GM12878 (cell line): ENCODE measurements around the gene NMBR. TPM values are rescaled to one million over a fixed set of nuclear protein-coding genes. Genes with fewer than 3 reads are reported as not detected.

ENCODE experiments used
- ATAC-seq: fragments of 200-7000 bp; cut with Tn5 transposase; 3 replicates; pipeline ENCODE4 v1.9.1; 2020; ENCODE audit warnings: mild to moderate bottlenecking, moderate library complexity
- BruUV-seq: library from RNA; stranded (reverse); fragments of 400-500 nt; replicated peaks from 2 replicates; lab custom pipeline; 2021; lab: Mats Ljungman, UMichigan
- CTCF ChIA-PET: fragments of 300-600 bp; sonication (Branson Sonifier 250); formaldehyde crosslinking; extraction: SDS; loops from one replicate; lab custom pipeline; 2021; ENCODE audit warnings: inconsistent platforms; lab: Yijun Ruan, JAX
- POLR2A ChIA-PET: fragments of 350-600 bp; formaldehyde crosslinking; extraction: SDS; loops from one replicate; lab custom pipeline; 2021; ENCODE audit warnings: inconsistent platforms; lab: Charles Lee
- RAD21 ChIA-PET: fragments of 300-600 bp; sonication (Branson Sonifier 250); formaldehyde crosslinking; loops from one replicate; lab custom pipeline; 2023; ENCODE audit warnings: antibody characterized with exemption; ENCODE audit not compliant: unreplicated experiment; lab: Charles Lee
- SMC1A ChIA-PET: fragments of 300-600 bp; sonication (Branson Sonifier 250); formaldehyde crosslinking; loops from one replicate; lab custom pipeline; 2023; ENCODE audit not compliant: unreplicated experiment, uncharacterized antibody; lab: Charles Lee
- DNase-seq: peaks from one replicate; pipeline ENCODE4 v3.0.0-alpha.2; 2011; ENCODE audit warnings: low read depth, low spot score
- FAIRE-seq: peaks from 3 replicates; lab custom pipeline; 2011; peaks lifted over from hg19 to GRCh38; lab: Jason Lieb, UNC
- H2AFZ ChIP-seq: 2 replicates; pipeline ENCODE4 v1.6.0; 2011; ENCODE audit warnings: low read depth, low read length, control low read depth; ENCODE audit not compliant: control insufficient read depth
- H3K27ac ChIP-seq: 2 replicates; pipeline ENCODE4 v1.5.1; 2011; ENCODE audit warnings: control low read depth; ENCODE audit not compliant: control insufficient read depth, insufficient read depth
- H3K27me3 ChIP-seq, 2 experiments: replicated peaks in 1 of 2; 2 replicates each; pipeline versions ENCODE4 v1.6.0 to v1.6.1; 2011; ENCODE audit warnings: low read length in 1 of 2; ENCODE audit not compliant: control insufficient read depth in 2 of 2, insufficient read depth in 2 of 2
- H3K36me3 ChIP-seq, 2 experiments: 2 replicates each; pipeline ENCODE4 v1.5.1; 2011; ENCODE audit warnings: low read length in 1 of 2; ENCODE audit not compliant: control insufficient read depth in 2 of 2, insufficient read depth in 2 of 2
- H3K4me1 ChIP-seq: 2 replicates; pipeline ENCODE4 v1.6.1; 2011; ENCODE audit warnings: mild to moderate bottlenecking, low read length, moderate library complexity, mixed read lengths; ENCODE audit not compliant: control insufficient read depth, insufficient read depth
- H3K4me2 ChIP-seq: 2 replicates; pipeline ENCODE4 v1.6.0; 2011; ENCODE audit warnings: control low read depth; ENCODE audit not compliant: control insufficient read depth, insufficient read depth
- H3K4me3 ChIP-seq: fragments of 200-600 bp; sonication (generic); 2 replicates; pipeline ENCODE4 v1.5.1; 2016
- H3K79me2 ChIP-seq: 2 replicates; pipeline ENCODE4 v1.6.0; 2011; ENCODE audit warnings: low read length; ENCODE audit not compliant: control insufficient read depth, insufficient read depth
- H3K9ac ChIP-seq: 2 replicates; pipeline ENCODE4 v1.8.0; 2011; ENCODE audit warnings: low read length, control low read depth, mixed read lengths; ENCODE audit not compliant: control insufficient read depth, insufficient read depth
- H3K9me3 ChIP-seq: replicated peaks from 3 replicates; pipeline ENCODE4 v1.5.1; 2011; ENCODE audit warnings: mild to moderate bottlenecking, low read length; ENCODE audit not compliant: control insufficient read depth, insufficient read depth
- H4K20me1 ChIP-seq: 2 replicates; pipeline ENCODE4 v1.6.0; 2011; ENCODE audit not compliant: control insufficient read depth, insufficient read depth
- EGR1 ChIP-seq, 2 experiments: IDR thresholded peaks; 1 replicate in 1 of 2; 2 replicates in 1 of 2; pipeline ENCODE4 v1.6.1; 2011 to 2012; ENCODE audit warnings: low read depth in 2 of 2, low read length in 2 of 2, borderline replicate concordance in 1 of 2, mild to moderate bottlenecking in 1 of 2, moderate library complexity in 1 of 2
- NFIC ChIP-seq: IDR thresholded peaks from 2 replicates; pipeline ENCODE4 v1.6.1; 2012; ENCODE audit warnings: low read depth, mild to moderate bottlenecking, inconsistent platforms, low read length, moderate library complexity
- NR2C1 ChIP-seq: fragments of 450-650 bp; IDR thresholded peaks from 2 replicates; pipeline ENCODE4 v1.6.1; 2017; ENCODE audit warnings: antibody characterized with exemption, mild to moderate bottlenecking, moderate library complexity
- RCOR1 ChIP-seq: conservative IDR thresholded peaks from 2 replicates; pipeline ENCODE4 v1.6.1; 2012; ENCODE audit warnings: low read depth, low read length, improper control_type of control experiment
- SMC3 ChIP-seq: IDR thresholded peaks from 2 replicates; pipeline ENCODE4 v1.6.1; 2011; ENCODE audit warnings: low read length, improper control_type of control experiment, borderline replicate concordance
- SP1 ChIP-seq: IDR thresholded peaks from one replicate; pipeline ENCODE4 v1.6.1; 2011; ENCODE audit warnings: low read depth, low read length
- SREBF2 ChIP-seq: IDR thresholded peaks from 2 replicates; pipeline ENCODE4 v1.6.1; 2012; ENCODE audit warnings: mild to moderate bottlenecking, low read length
- YY1 ChIP-seq: IDR thresholded peaks from 2 replicates; pipeline ENCODE4 v1.6.1; 2011; ENCODE audit warnings: low read depth, mild to moderate bottlenecking, low read length
- WGBS: methylation state at CpG from one replicate; pipeline ENCODE4 v1.1.6; 2016; ENCODE audit warnings: low lambda C conversion rate; ENCODE audit not compliant: insufficient replicate concordance, insufficient coverage; ENCODE audit errors: missing lambda C conversion rate; 5-methylcytosine and 5-hydroxymethylcytosine counted together
- in situ Hi-C: fragments of 300-500 bp; cut with MboI; formaldehyde crosslinking; loops from 9 replicates; pipeline ENCODE4 v1.14.3; 2018; ENCODE audit warnings: mixed read lengths
- intact Hi-C: fragments of 100-400 bp; cut with micrococcal nuclease; formaldehyde crosslinking; loops from one replicate; pipeline ENCODE4 v1.14.2; 2022; ENCODE audit not compliant: unreplicated experiment
- polyA plus RNA-seq, 11 experiments: library from polyadenylated mRNA; depleted of rRNA in 4 of 11; unstranded in 6 of 11; stranded (reverse) in 5 of 11; fragments of >200 nt; fragmentation: Nextera tagmentation in 4 of 11; fragmentation: Illumina TruSeq in 1 of 11; extraction: Ambion mirVana in 4 of 11; extraction: Trizol in 1 of 11; gene quantifications; 1 replicate in 1 of 11; 2 replicates in 10 of 11; pipeline versions ENCODE4 v1.2.1 to v1.2.3, GENCODE V29; 2011 to 2016; ENCODE audit warnings: inconsistent platforms in 2 of 11, missing spikeins in 2 of 11, low read depth in 1 of 11
- total RNA-seq, 4 experiments: library from RNA; depleted of rRNA in 3 of 4; stranded (reverse); fragments of >200 nt in 3 of 4; fragmentation: Illumina TruSeq in 1 of 4; extraction: Trizol in 1 of 4; gene quantifications; 2 replicates each; pipeline versions ENCODE4 v1.2.1 to v1.2.3, GENCODE V29; 2013 to 2021
- TF ChIP-seq, protein P1 (sequence below): fragments of 450-650 bp; conservative IDR thresholded peaks from 2 replicates; pipeline ENCODE4 v1.6.1; 2017; ENCODE audit warnings: mild to moderate bottlenecking, moderate library complexity

The NMBR gene
- total and polyA plus RNA-seq, 10 of the 15 experiments (the other 5 are each of a cell fraction or from before 2014, with no cell fraction given): not detected

DNA sequence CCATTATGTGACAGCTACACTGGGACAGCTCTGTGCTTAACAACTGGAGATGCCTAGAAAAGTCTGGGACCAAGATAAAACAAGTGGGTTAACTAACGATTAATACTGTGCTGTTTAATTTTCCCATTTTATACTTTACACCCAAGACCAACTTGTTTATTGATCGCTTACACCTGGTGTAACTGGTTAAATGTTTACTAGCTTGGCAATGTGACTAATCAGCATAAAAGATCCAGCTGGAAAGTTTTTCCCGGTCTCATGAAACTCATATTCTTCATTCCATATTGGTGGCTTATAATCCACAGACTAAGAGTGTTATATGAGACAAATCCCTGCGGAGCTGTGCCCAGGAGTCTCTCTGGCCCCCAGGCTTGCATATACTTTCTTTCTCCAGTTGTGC, 115.9 kb downstream of the NMBR start:
- BruUV-seq: no TSS peak
- CTCF ChIA-PET: no interaction called here
- 29% methylated on average over 4 of the region's 4 CpGs for WGBS
- Histone ChIP-seq H3K4me3 (no peak overlapping the region), H4K20me1 (no peaks in the 10 kb centered on the region), H3K4me2 (no peak overlapping the region), H3K9ac (no peak overlapping the region), H3K9me3 (no peaks in the 10 kb centered on the region), H3K27ac (no peak overlapping the region), H3K36me3 (no peaks in the 10 kb centered on the region), H3K79me2 (no peaks in the 10 kb centered on the region), H2AFZ (no peak overlapping the region), H3K4me1 (no peaks in the 10 kb centered on the region), H3K27me3 (no peaks in the 10 kb centered on the region)
- intact Hi-C loops (no loop called here), in situ Hi-C loops (no loop called here)
- DNase-seq (no peak), FAIRE-seq (no peak), ATAC-seq (no peak)
- POLR2A ChIA-PET: no interaction called here
- RAD21 ChIA-PET: no interaction called here
- no peak for TF ChIP-seq SP1
- TF ChIP-seq RCOR1: no peak
- no peak for TF ChIP-seq EGR1 (IDR thresholded peaks at IDR 0.05; ENCODE audit: borderline replicate concordance in 1 of 2, low read depth in 2 of 2, low read length in 2 of 2)
- TF ChIP-seq NFIC: no peak
- TF ChIP-seq, protein P1, sequence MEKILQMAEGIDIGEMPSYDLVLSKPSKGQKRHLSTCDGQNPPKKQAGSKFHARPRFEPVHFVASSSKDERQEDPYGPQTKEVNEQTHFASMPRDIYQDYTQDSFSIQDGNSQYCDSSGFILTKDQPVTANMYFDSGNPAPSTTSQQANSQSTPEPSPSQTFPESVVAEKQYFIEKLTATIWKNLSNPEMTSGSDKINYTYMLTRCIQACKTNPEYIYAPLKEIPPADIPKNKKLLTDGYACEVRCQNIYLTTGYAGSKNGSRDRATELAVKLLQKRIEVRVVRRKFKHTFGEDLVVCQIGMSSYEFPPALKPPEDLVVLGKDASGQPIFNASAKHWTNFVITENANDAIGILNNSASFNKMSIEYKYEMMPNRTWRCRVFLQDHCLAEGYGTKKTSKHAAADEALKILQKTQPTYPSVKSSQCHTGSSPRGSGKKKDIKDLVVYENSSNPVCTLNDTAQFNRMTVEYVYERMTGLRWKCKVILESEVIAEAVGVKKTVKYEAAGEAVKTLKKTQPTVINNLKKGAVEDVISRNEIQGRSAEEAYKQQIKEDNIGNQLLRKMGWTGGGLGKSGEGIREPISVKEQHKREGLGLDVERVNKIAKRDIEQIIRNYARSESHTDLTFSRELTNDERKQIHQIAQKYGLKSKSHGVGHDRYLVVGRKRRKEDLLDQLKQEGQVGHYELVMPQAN: no peak
- no peak for TF ChIP-seq SREBF2
- TF ChIP-seq NR2C1: no peak
- TF ChIP-seq SMC3: no peak
- no peak for TF ChIP-seq YY1
- SMC1A ChIA-PET: no interaction called here
